Retinal pigment epithelial cell (primary cell): ENCODE data around the gene COL11A1.

Experiments used
- DNase-seq: peaks from one replicate; pipeline ENCODE4 v3.0.0-alpha.2; 2010; ENCODE audit warnings: low read depth
- H3K4me3 ChIP-seq: 2 replicates; pipeline ENCODE4 v1.5.1; 2011; ENCODE audit warnings: mild to moderate bottlenecking, low read length, control low read depth, moderate library complexity
- CTCF ChIP-seq: conservative IDR thresholded peaks from 2 replicates; pipeline ENCODE4 v1.5.1; 2011; ENCODE audit warnings: low read depth, low read length, control low read depth, inconsistent platforms

The COL11A1 gene

GRCh38 chr1:102901996-102902395, 206.3 kb downstream of the COL11A1 start:
- H3K4me3 ChIP-seq: no peak overlapping the region
- no peak for TF ChIP-seq CTCF
- no peak for DNase-seq

GRCh38 chr1:102899935-102900334, 208.4 kb downstream of the COL11A1 start:
- TF ChIP-seq CTCF: no peak
- no peak for DNase-seq
- H3K4me3 ChIP-seq: no peak overlapping the region

- DNase-seq: peak; percentile 15
- H3K4me3 ChIP-seq: no peak overlapping the region
- no peak for TF ChIP-seq CTCF
Observed at GRCh38 chr1:102897557-102897956, 210.8 kb downstream of the COL11A1 start.

- H3K4me3 ChIP-seq: no peak overlapping the region
- TF ChIP-seq CTCF: no peak
- no peak for DNase-seq
Observed at GRCh38 chr1:102896771-102897170, 211.6 kb downstream of the COL11A1 start.

GRCh38 chr1:102896286-102896685, 212.0 kb downstream of the COL11A1 start:
- no peak overlapping the region for H3K4me3 ChIP-seq
- DNase-seq: no peak
- no peak for TF ChIP-seq CTCF

- DNase-seq: peak; percentile 3
- H3K4me3 ChIP-seq: no peak overlapping the region
- TF ChIP-seq CTCF: no peak
Observed at GRCh38 chr1:102891868-102892625, 216.3 kb downstream of the COL11A1 start.

- no peak overlapping the region for H3K4me3 ChIP-seq
- TF ChIP-seq CTCF: no peak
- no peak for DNase-seq
Observed at GRCh38 chr1:102886638-102887037, 221.7 kb downstream of the COL11A1 start.
